HepG2 (cell line): ENCODE measurements around the gene ADAMTS17. TPM values are rescaled to one million over a fixed set of nuclear protein-coding genes. Genes with fewer than 3 reads are reported as not detected.

Experiments
- ATAC-seq: fragments of 200-7000 bp; cut with Tn5 transposase; 3 replicates; pipeline ENCODE4 v1.9.1; 2020; ENCODE audit warnings: mild to moderate bottlenecking, moderate library complexity
- BruUV-seq: library from RNA; stranded (reverse); fragments of 400-500 nt; replicated peaks from 2 replicates; lab custom pipeline; 2021; lab: Mats Ljungman, UMichigan
- CTCF ChIA-PET: fragments of 300-600 bp; formaldehyde crosslinking; extraction: SDS; loops from one replicate; lab custom pipeline; 2021; ENCODE audit warnings: low total read pairs, inconsistent platforms, low intra/inter-chr PET ratio; lab: Yijun Ruan, JAX
- POLR2A ChIA-PET: fragments of 350-600 bp; sonication (Branson Sonifier 250); formaldehyde crosslinking; loops from one replicate; lab custom pipeline; 2020; ENCODE audit warnings: antibody characterized with exemption, inconsistent platforms; lab: Yijun Ruan, JAX
- DNase-seq: peaks from one replicate; pipeline ENCODE4 v3.0.0-alpha.2; 2015; ENCODE audit warnings: low spot score
- FAIRE-seq: peaks from 3 replicates; lab custom pipeline; 2011; peaks lifted over from hg19 to GRCh38; lab: Jason Lieb, UNC
- H2AFZ ChIP-seq: one replicate; pipeline ENCODE4 v1.6.1; 2011; ENCODE audit warnings: low read length, inconsistent platforms
- H3K27ac ChIP-seq: fragments of 300-600 bp; 3 replicates; pipeline ENCODE4 v1.8.0; 2011; ENCODE audit warnings: mixed run types, mild to moderate bottlenecking, mixed read lengths, low read length, inconsistent platforms; ENCODE audit not compliant: insufficient read depth; ENCODE audit errors: extremely low read length
- H3K27me3 ChIP-seq, 2 experiments: fragments of 200-600 bp in 1 of 2; 2 replicates in 1 of 2; 3 replicates in 1 of 2; pipeline versions ENCODE4 v1.6.0 to v1.8.0; 2011; ENCODE audit warnings: low read length in 2 of 2, mild to moderate bottlenecking in 2 of 2, moderate library complexity in 2 of 2, inconsistent platforms in 1 of 2; ENCODE audit not compliant: insufficient read depth in 2 of 2, control insufficient read depth in 1 of 2
- H3K36me3 ChIP-seq, 2 experiments: fragments of 200-600 bp in 1 of 2; replicated peaks in 1 of 2; 2 replicates in 1 of 2; 3 replicates in 1 of 2; pipeline versions ENCODE4 v1.5.1 to v1.8.0; 2011; ENCODE audit warnings: low read length in 2 of 2, inconsistent platforms in 1 of 2; ENCODE audit not compliant: insufficient read depth in 2 of 2, control insufficient read depth in 1 of 2
- H3K4me1 ChIP-seq: 2 replicates; pipeline ENCODE4 v1.5.1; 2012; ENCODE audit warnings: low read length, inconsistent platforms; ENCODE audit not compliant: insufficient read depth
- H3K4me2 ChIP-seq: 2 replicates; pipeline ENCODE4 v1.6.0; 2011; ENCODE audit warnings: low read depth, low read length, inconsistent platforms
- H3K4me3 ChIP-seq, 3 experiments: fragments of 200-600 bp in 1 of 3; sonication (generic), shearing (Covaris generic) in 1 of 3; replicated peaks in 1 of 3; 2 replicates each; pipeline ENCODE4 v1.5.1; 2011 to 2016; ENCODE audit warnings: low read length in 3 of 3, inconsistent platforms in 2 of 3, low read depth in 2 of 3, mild to moderate bottlenecking in 2 of 3, control low read depth in 1 of 3, mixed read lengths in 1 of 3; ENCODE audit not compliant: insufficient read depth in 1 of 3
- H3K79me2 ChIP-seq: one replicate; pipeline ENCODE4 v1.6.1; 2011; ENCODE audit warnings: low read length, inconsistent platforms; ENCODE audit not compliant: insufficient read depth
- H3K9ac ChIP-seq: 2 replicates; pipeline ENCODE4 v1.6.0; 2011; ENCODE audit warnings: mild to moderate bottlenecking, low read depth, low read length, inconsistent platforms; ENCODE audit not compliant: insufficient read depth
- H3K9me3 ChIP-seq: 2 replicates; pipeline ENCODE4 v1.5.1; 2012; ENCODE audit warnings: mild to moderate bottlenecking, low read length
- H4K20me1 ChIP-seq: 2 replicates; pipeline ENCODE4 v1.6.0; 2011; ENCODE audit warnings: inconsistent platforms, mild to moderate bottlenecking, low read length, moderate library complexity; ENCODE audit not compliant: insufficient read depth
- NR2F6 ChIP-seq, 2 experiments: IDR thresholded peaks; 2 replicates each; pipeline ENCODE4 v1.6.1; 2016; ENCODE audit warnings: antibody characterized with exemption in 1 of 2, mild to moderate bottlenecking in 1 of 2
- ZMYM2 ChIP-seq: sonication (generic); formaldehyde crosslinking; IDR thresholded peaks from 2 replicates; pipeline ENCODE4 v1.8.0; 2022; ENCODE audit warnings: mild to moderate bottlenecking, missing genetic modification reagents
- ZNF20 ChIP-seq: sonication (generic); formaldehyde crosslinking; IDR thresholded peaks from 2 replicates; pipeline ENCODE4 v1.4.0; 2020; ENCODE audit warnings: mild to moderate bottlenecking, moderate library complexity, missing genetic modification reagents
- ZNF773 ChIP-seq: sonication (generic); formaldehyde crosslinking; IDR thresholded peaks from 2 replicates; pipeline ENCODE4 v1.4.0; 2020; ENCODE audit warnings: missing genetic modification reagents, borderline replicate concordance
- WGBS: methylation state at CpG from one replicate; pipeline ENCODE4 v1.1.6; 2017; ENCODE audit warnings: low lambda C conversion rate; 5-methylcytosine and 5-hydroxymethylcytosine counted together
- in situ Hi-C: cut with HindIII; loops from 2 replicates; pipeline ENCODE4 v1.10.0; 2017; ENCODE audit warnings: low pct_unique_long_range_greater_than_20kb; ENCODE audit not compliant: extremely low pct_ligation_motif_present
- intact Hi-C: fragments of 100-400 bp; cut with micrococcal nuclease; formaldehyde crosslinking; loops from one replicate; pipeline ENCODE4 v1.10.0; 2022; ENCODE audit not compliant: unreplicated experiment
- polyA plus RNA-seq, 8 experiments: library from polyadenylated mRNA; depleted of rRNA in 3 of 8; stranded (reverse) in 7 of 8; unstranded in 1 of 8; fragments of >200 nt; fragmentation: Illumina TruSeq in 4 of 8; extraction: Trizol in 4 of 8; gene quantifications; 2 replicates each; pipeline versions ENCODE4 v1.2.1 to v1.2.3, GENCODE V29; 2011 to 2016; ENCODE audit warnings: low read depth in 4 of 8, missing spikeins in 1 of 8, mixed read lengths in 1 of 8; ENCODE audit not compliant: insufficient read depth in 1 of 8
- total RNA-seq, 5 experiments: library from RNA; depleted of rRNA; stranded (reverse); fragments of >200 nt; fragmentation: Illumina TruSeq; extraction: Trizol; gene quantifications; 2 replicates each; pipeline ENCODE4 v1.2.3, GENCODE V29; 2016; ENCODE audit warnings: low read depth in 1 of 5
- TF ChIP-seq, protein P1 (sequence below): IDR thresholded peaks from 2 replicates; pipeline ENCODE4 v1.6.1; 2012; ENCODE audit warnings: low read length, improper control_type of control experiment
- TF ChIP-seq, protein P2 (sequence below): sonication (generic); formaldehyde crosslinking; IDR thresholded peaks from 2 replicates; pipeline ENCODE4 v1.5.1; 2020; ENCODE audit warnings: missing genetic modification reagents, mild to moderate bottlenecking, borderline replicate concordance
- TF ChIP-seq, protein P3 (sequence below): sonication (generic); formaldehyde crosslinking; IDR thresholded peaks from 2 replicates; pipeline ENCODE4 v1.4.0; 2020; ENCODE audit warnings: missing genetic modification reagents, borderline replicate concordance

Gene ADAMTS17
- total and polyA plus RNA-seq, 2 of the 13 experiments (the other 11 are each of a cell fraction or from before 2014, with no cell fraction given) = 0.02 to 0.04 TPM

GRCh38 chr15:100125401-100126191, 216.2 kb downstream of the ADAMTS17 start:
- no peak for DNase-seq
- Histone ChIP-seq H3K9ac (no peak overlapping the region), H3K79me2 (no peaks in the 10 kb centered on the region), H3K27me3 (no peaks in the 10 kb centered on the region; a peak in 1 of 5 replicates), H3K9me3 (peaks cover 11% of the 10 kb centered on the region; the same call in 1 of the 2 replicates), H3K36me3 (no peaks in the 10 kb centered on the region), H3K4me2 (no peak overlapping the region), H4K20me1 (no peaks in the 10 kb centered on the region), H2AFZ (no peak overlapping the region), H3K4me3 (no peak overlapping the region), H3K4me1 (no peaks in the 10 kb centered on the region)
- no peak for FAIRE-seq
- no TSS peak for BruUV-seq
- 61% methylated on average over 14 of the region's 19 CpGs for WGBS
- ATAC-seq = no peak
- POLR2A ChIA-PET = no interaction called here
- in situ Hi-C loops = loop anchor here (10.0 to 25.0 kb wide), 2 partner anchors 201 to 863 kb away; partner anchors contain the start of gene LRRC28
- CTCF ChIA-PET = no interaction called here
- TF ChIP-seq, protein P1, sequence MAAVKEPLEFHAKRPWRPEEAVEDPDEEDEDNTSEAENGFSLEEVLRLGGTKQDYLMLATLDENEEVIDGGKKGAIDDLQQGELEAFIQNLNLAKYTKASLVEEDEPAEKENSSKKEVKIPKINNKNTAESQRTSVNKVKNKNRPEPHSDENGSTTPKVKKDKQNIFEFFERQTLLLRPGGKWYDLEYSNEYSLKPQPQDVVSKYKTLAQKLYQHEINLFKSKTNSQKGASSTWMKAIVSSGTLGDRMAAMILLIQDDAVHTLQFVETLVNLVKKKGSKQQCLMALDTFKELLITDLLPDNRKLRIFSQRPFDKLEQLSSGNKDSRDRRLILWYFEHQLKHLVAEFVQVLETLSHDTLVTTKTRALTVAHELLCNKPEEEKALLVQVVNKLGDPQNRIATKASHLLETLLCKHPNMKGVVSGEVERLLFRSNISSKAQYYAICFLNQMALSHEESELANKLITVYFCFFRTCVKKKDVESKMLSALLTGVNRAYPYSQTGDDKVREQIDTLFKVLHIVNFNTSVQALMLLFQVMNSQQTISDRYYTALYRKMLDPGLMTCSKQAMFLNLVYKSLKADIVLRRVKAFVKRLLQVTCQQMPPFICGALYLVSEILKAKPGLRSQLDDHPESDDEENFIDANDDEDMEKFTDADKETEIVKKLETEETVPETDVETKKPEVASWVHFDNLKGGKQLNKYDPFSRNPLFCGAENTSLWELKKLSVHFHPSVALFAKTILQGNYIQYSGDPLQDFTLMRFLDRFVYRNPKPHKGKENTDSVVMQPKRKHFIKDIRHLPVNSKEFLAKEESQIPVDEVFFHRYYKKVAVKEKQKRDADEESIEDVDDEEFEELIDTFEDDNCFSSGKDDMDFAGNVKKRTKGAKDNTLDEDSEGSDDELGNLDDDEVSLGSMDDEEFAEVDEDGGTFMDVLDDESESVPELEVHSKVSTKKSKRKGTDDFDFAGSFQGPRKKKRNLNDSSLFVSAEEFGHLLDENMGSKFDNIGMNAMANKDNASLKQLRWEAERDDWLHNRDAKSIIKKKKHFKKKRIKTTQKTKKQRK = no peak
- TF ChIP-seq, all 625 proteins: peak for 0
- intact Hi-C loops = no loop called here
- no peak overlapping the region for H3K27ac ChIP-seq

DNA sequence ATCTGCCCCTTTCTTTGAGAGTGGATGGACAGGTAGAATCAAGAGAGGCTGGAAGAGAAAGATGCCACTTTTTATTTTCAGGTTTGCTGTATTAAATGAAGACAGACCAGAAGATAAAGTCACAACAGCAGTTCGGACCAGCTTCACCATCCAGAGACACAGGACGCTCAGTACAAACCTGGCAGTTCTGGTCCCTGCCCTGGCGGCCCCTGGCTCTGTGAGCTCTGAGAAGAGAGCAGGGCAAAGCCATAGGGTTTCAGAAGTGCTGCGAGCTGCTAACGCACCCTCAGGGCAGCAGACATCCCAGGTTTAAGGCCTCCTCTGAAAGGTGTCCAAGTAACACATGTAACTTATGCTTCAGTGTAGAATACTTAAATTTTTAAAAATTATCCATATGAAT, 216.8 kb downstream of the ADAMTS17 start:
- Histone ChIP-seq H3K27ac (no peak overlapping the region), H3K9me3 (peaks cover 11% of the 10 kb centered on the region; the same call in 1 of the 2 replicates), H3K36me3 (no peaks in the 10 kb centered on the region), H3K4me3 (no peak overlapping the region), H3K9ac (no peak overlapping the region), H2AFZ (no peak overlapping the region), H4K20me1 (no peaks in the 10 kb centered on the region), H3K4me1 (no peaks in the 10 kb centered on the region), H3K4me2 (no peak overlapping the region), H3K27me3 (no peaks in the 10 kb centered on the region; a peak in 2 of 5 replicates), H3K79me2 (no peaks in the 10 kb centered on the region)
- in situ Hi-C loops = loop anchor here (10.0 to 25.0 kb wide), 2 partner anchors 200 to 863 kb away; partner anchors contain the start of gene LRRC28
- FAIRE-seq (no peak), ATAC-seq (no peak), DNase-seq (no peak)
- intact Hi-C loops = no loop called here
- CTCF ChIA-PET = no interaction called here
- BruUV-seq = no TSS peak
- POLR2A ChIA-PET = no interaction called here
- 64% methylated on average over 4 of the region's 5 CpGs for WGBS
- TF ChIP-seq ZNF20 (CRISPR knock-in tag) (no peak), NR2F6 (IDR thresholded peaks at IDR 0.05) (no peak), NR2F6 (CRISPR knock-in tag; IDR thresholded peaks at IDR 0.05) (no peak), ZMYM2 (CRISPR knock-in tag) (no peak), ZNF773 (CRISPR knock-in tag) (no peak)
- TF ChIP-seq, protein P2, sequence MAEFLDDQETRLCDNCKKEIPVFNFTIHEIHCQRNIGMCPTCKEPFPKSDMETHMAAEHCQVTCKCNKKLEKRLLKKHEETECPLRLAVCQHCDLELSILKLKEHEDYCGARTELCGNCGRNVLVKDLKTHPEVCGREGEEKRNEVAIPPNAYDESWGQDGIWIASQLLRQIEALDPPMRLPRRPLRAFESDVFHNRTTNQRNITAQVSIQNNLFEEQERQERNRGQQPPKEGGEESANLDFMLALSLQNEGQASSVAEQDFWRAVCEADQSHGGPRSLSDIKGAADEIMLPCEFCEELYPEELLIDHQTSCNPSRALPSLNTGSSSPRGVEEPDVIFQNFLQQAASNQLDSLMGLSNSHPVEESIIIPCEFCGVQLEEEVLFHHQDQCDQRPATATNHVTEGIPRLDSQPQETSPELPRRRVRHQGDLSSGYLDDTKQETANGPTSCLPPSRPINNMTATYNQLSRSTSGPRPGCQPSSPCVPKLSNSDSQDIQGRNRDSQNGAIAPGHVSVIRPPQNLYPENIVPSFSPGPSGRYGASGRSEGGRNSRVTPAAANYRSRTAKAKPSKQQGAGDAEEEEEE (CRISPR knock-in tag) = no peak
- TF ChIP-seq, protein P3, sequence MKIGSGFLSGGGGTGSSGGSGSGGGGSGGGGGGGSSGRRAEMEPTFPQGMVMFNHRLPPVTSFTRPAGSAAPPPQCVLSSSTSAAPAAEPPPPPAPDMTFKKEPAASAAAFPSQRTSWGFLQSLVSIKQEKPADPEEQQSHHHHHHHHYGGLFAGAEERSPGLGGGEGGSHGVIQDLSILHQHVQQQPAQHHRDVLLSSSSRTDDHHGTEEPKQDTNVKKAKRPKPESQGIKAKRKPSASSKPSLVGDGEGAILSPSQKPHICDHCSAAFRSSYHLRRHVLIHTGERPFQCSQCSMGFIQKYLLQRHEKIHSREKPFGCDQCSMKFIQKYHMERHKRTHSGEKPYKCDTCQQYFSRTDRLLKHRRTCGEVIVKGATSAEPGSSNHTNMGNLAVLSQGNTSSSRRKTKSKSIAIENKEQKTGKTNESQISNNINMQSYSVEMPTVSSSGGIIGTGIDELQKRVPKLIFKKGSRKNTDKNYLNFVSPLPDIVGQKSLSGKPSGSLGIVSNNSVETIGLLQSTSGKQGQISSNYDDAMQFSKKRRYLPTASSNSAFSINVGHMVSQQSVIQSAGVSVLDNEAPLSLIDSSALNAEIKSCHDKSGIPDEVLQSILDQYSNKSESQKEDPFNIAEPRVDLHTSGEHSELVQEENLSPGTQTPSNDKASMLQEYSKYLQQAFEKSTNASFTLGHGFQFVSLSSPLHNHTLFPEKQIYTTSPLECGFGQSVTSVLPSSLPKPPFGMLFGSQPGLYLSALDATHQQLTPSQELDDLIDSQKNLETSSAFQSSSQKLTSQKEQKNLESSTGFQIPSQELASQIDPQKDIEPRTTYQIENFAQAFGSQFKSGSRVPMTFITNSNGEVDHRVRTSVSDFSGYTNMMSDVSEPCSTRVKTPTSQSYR (CRISPR knock-in tag) = no peak
